Uterus (tissue), 2 donors: ENCODE results near the gene USF2.

Experiments
- CTCF ChIP-seq, 4 experiments: fragments of 200-600 bp in 2 of 4; fragments of 450-650 bp in 2 of 4; sonication (generic) in 2 of 4; IDR thresholded peaks; one replicate each; pipeline ENCODE4 v1.5.1; 2016 to 2019; ENCODE audit warnings: antibody characterized with exemption in 4 of 4, mild to moderate bottlenecking in 2 of 4, moderate library complexity in 1 of 4
- POLR2A ChIP-seq, 2 donors: fragments of 450-650 bp; IDR thresholded peaks; one replicate each; pipeline ENCODE4 v1.6.1; 2016; ENCODE audit warnings: antibody characterized with exemption in 2 of 2, mild to moderate bottlenecking in 1 of 2, moderate library complexity in 1 of 2

- TF ChIP-seq CTCF (IDR thresholded peaks at IDR 0.05), result no peak
- no peak for TF ChIP-seq POLR2A (IDR thresholded peaks at IDR 0.05)
Observed at GRCh38 chr19:35315883-35316282, 47.1 kb downstream of the USF2 start.
